AG09309 (cell line): ENCODE measurements around the gene RBM15.

Source experiments
- DNase-seq: peaks from one replicate; pipeline ENCODE4 v3.0.0-alpha.2; 2010; ENCODE audit warnings: low read depth
- H3K4me3 ChIP-seq: 2 replicates; pipeline ENCODE4 v1.5.1; 2011; ENCODE audit warnings: mild to moderate bottlenecking, low read depth, low read length, moderate library complexity; ENCODE audit not compliant: control insufficient read depth
- TF ChIP-seq, protein P1 (sequence below): IDR thresholded peaks from 2 replicates; pipeline ENCODE4 v1.5.1; 2011; ENCODE audit warnings: mild to moderate bottlenecking, low read depth, low read length, inconsistent platforms; ENCODE audit not compliant: insufficient read depth, control insufficient read depth; ENCODE audit errors: missing control alignments

RBM15 gene

DNA sequence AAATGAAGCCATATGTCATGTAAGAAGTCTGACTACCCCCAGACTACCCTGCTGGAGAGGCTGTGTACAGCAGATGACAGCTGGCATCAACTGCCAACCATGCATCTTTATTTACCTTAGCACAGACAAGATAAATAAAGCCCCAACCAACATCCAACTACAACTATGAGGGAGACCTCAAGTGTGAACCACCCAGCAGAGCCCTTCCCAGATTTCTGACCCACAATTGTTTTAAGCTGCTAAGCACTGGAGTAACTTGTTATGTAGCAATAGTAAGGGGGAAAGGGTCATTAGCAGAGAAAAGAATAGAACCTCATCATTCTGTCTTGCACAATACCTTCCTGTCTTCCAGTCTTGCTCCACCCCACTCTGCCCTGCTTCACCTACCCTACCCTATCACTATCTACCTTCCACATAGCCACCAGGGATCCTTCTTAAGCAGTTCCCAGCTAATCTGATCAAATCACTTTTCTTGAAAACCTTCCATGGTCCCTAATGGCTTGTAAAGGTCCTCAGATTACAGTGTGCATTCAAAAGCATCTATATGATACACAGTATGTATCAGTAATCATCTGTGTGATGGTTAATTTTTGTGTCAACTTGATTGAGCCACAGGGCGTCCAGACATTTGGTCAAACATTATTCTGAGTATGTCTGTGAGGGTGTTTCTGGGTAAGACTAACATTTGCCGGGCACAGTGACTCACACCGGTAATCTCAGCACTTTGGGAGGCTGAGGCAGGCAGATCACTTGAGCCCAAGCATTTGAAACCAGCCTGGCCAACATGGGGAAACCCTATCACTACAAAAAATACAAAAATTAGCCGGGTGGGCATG, 19.6 kb upstream of the RBM15 start:
- TF ChIP-seq, protein P1, sequence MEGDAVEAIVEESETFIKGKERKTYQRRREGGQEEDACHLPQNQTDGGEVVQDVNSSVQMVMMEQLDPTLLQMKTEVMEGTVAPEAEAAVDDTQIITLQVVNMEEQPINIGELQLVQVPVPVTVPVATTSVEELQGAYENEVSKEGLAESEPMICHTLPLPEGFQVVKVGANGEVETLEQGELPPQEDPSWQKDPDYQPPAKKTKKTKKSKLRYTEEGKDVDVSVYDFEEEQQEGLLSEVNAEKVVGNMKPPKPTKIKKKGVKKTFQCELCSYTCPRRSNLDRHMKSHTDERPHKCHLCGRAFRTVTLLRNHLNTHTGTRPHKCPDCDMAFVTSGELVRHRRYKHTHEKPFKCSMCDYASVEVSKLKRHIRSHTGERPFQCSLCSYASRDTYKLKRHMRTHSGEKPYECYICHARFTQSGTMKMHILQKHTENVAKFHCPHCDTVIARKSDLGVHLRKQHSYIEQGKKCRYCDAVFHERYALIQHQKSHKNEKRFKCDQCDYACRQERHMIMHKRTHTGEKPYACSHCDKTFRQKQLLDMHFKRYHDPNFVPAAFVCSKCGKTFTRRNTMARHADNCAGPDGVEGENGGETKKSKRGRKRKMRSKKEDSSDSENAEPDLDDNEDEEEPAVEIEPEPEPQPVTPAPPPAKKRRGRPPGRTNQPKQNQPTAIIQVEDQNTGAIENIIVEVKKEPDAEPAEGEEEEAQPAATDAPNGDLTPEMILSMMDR: no peak
- no peak for DNase-seq
- no peak overlapping the region for H3K4me3 ChIP-seq

DNA sequence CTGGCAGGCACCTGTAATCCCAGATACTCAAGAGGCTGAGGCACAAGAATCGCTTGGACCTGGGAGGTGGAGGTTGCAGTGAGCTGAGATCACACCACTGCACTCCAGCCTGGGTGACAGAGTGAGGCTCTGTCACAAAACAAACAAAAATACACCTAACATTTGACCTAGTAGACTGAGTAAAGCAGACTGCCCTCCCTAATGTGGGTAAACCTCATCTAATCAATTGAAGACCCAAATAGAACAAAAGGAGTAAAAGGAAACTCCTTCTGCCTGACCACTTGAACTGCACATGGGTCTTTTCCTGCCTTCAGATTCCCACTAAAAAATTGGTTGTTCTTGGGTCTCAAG, 19.0 kb upstream of the RBM15 start:
- no peak for DNase-seq
- TF ChIP-seq, protein P1: no peak
- H3K4me3 ChIP-seq: no peak overlapping the region

DNA sequence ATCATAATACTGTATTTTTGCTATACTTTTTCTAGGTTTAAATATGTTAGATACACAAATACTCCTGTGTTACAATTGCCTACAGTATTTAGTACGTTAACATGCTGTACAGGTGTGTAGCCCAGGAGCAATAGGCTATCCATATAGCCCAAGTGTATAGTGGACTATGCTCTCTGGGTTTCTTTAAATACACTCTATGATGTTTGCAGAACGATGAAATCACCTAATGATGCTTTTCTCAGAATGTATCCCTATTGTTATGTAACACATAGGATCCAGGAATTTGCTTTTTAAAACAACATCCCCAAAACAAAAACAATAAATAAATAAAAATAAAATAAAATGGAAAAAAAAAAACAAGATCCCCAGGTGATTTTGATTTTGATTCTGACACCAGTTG, 18.1 kb upstream of the RBM15 start:
- DNase-seq: no peak
- TF ChIP-seq, protein P1: no peak
- no peak overlapping the region for H3K4me3 ChIP-seq

DNA sequence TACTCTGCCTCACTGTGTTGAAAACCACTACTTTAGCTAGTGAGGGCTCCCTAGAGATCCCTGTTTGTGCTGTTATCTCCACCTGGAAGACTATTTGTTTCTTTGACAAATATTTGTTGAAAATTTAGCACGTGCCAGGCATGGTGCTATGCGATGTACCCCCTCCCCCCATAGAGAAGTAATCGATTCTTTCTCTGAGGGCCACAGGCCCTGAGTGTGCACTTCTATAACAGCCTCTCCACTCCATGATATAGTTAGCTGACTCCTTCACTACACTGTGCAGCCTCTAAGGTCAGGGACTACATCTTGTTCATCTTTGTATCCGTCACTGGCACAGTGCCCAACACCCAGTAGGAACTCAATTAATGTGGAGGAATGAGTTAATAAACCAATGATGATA, 17.3 kb upstream of the RBM15 start:
- TF ChIP-seq, protein P1: no peak
- no peak for DNase-seq
- H3K4me3 ChIP-seq: no peak overlapping the region

DNA sequence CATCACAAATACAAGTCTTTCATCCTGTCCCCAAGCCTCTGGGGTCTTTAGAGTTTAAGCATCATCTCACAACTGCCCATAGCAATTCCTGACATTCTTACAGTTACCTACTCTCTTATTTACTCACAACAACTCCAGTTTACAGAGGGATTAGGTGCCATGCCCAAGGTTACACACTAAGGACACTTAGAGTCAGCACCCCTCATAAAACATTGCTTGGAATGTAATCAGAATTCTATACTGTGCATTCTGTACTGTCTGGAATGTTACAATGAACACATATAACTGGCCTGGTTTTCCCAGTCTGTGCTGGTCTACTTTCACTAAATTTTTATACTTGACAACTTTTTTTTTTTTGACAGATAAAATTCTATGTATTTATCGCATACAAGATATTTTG, 14.5 kb upstream of the RBM15 start:
- no peak for DNase-seq
- no peak overlapping the region for H3K4me3 ChIP-seq
- TF ChIP-seq, protein P1: no peak

DNA sequence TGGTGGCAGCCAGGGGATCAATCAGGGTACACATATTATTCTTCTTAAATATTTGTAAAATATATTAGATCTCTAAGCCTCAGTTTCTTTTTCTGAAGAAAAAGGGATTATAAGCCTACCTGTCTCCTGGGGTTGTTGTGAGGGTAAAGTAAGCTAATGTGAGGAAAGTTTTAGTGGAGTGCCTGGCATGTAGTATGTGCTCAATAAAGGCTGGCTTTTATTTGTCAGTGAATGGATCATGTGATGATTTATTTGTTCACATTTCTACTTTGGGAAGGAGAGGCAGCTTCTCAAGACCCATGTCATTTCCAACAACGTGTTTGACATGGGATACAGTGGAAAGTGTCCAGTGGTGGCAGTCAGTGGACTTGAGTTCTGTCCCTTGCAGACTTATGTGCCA, 12.4 kb upstream of the RBM15 start:
- DNase-seq: no peak
- TF ChIP-seq, protein P1: no peak
- no peak overlapping the region for H3K4me3 ChIP-seq
